OCI-LY3 (cell line): ENCODE data around the gene SBNO2.

ENCODE experiments used
- H2AFZ ChIP-seq: fragments of 200-600, 300-600 bp; shearing (Covaris generic); 2 replicates; pipeline ENCODE4 v1.6.0; 2014; ENCODE audit warnings: antibody characterized with exemption, low read depth, low read length
- H3K27ac ChIP-seq: fragments of 200-600, 300-600 bp; sonication (generic); 2 replicates; pipeline ENCODE4 v1.5.1; 2014; ENCODE audit warnings: mild to moderate bottlenecking, low read length, moderate library complexity, mixed read lengths
- H3K27me3 ChIP-seq: fragments of 200-600, 300-600 bp; sonication (generic); 2 replicates; pipeline ENCODE4 v1.6.1; 2014; ENCODE audit warnings: low read depth, low read length, mixed read lengths
- H3K36me3 ChIP-seq: fragments of 200-600, 300-600 bp; sonication (generic); replicated peaks from 2 replicates; pipeline ENCODE3; 2014; ENCODE audit warnings: low read depth, low read length, mixed read lengths
- H3K4me1 ChIP-seq: fragments of 300-600, 200-600 bp; sonication (generic); 2 replicates; pipeline ENCODE4 v1.6.1; 2014; ENCODE audit warnings: low read length, mixed read lengths
- H3K4me2 ChIP-seq: fragments of 200-600, 300-600 bp; sonication (generic); 2 replicates; pipeline ENCODE4 v1.6.1; 2014; ENCODE audit warnings: low read length, mixed read lengths
- H3K4me3 ChIP-seq: fragments of 300-600, 200-600 bp; sonication (generic); 2 replicates; pipeline ENCODE4 v1.5.1; 2014; ENCODE audit warnings: antibody characterized with exemption, mild to moderate bottlenecking, low read length, moderate library complexity
- H3K79me2 ChIP-seq: fragments of 300-600, 200-600 bp; shearing (Covaris generic); 2 replicates; pipeline ENCODE4 v1.6.1; 2014; ENCODE audit warnings: mild to moderate bottlenecking, low read length, mixed read lengths
- H3K9ac ChIP-seq: fragments of 300-600, 200-600 bp; shearing (Covaris generic); 2 replicates; pipeline ENCODE4 v1.6.0; 2014; ENCODE audit warnings: mild to moderate bottlenecking, low read length, moderate library complexity
- H3K9me3 ChIP-seq: fragments of 200-600, 300-600 bp; shearing (Covaris generic); 2 replicates; pipeline ENCODE4 v1.6.1; 2014; ENCODE audit warnings: low read length, mixed read lengths; ENCODE audit not compliant: insufficient read depth
- H4K20me1 ChIP-seq: fragments of 200-600, 300-600 bp; sonication (generic); 2 replicates; pipeline ENCODE4 v1.6.1; 2016; ENCODE audit warnings: low read length, mixed read lengths; ENCODE audit not compliant: insufficient read depth
- CTCF ChIP-seq: fragments of 200-600, 300-600 bp; sonication (generic); IDR thresholded peaks from 2 replicates; pipeline ENCODE4 v1.5.1; 2014; ENCODE audit warnings: antibody characterized with exemption, low read length, low read depth
- EZH2phosphoT487 ChIP-seq: fragments of 200-600 bp; shearing (Covaris generic); IDR thresholded peaks from 2 replicates; pipeline ENCODE4 v1.6.1; 2018; ENCODE audit warnings: antibody characterized with exemption, mixed run types, low read depth

Gene SBNO2

GRCh38 chr19:1169921-1170885 is 3.9 kb downstream of the SBNO2 start:
- TF ChIP-seq CTCF (no peak), EZH2phosphoT487 (no peak)
- Histone ChIP-seq H3K4me1 (peaks cover 20% of the 10 kb centered on the region), H3K4me3 (no peak overlapping the region), H3K27ac (no peak overlapping the region), H4K20me1 (peaks cover 71% of the 10 kb centered on the region), H3K79me2 (peaks cover 84% of the 10 kb centered on the region), H3K36me3 (peaks cover 37% of the 10 kb centered on the region), H2AFZ (no peak overlapping the region), H3K4me2 (no peak overlapping the region), H3K27me3 (no peaks in the 10 kb centered on the region), H3K9me3 (no peaks in the 10 kb centered on the region), H3K9ac (no peak overlapping the region)

GRCh38 chr19:1169411-1169791 is 4.7 kb downstream of the SBNO2 start:
- Histone ChIP-seq H3K36me3 (peaks cover 37% of the 10 kb centered on the region), H3K27me3 (no peaks in the 10 kb centered on the region), H3K9me3 (no peaks in the 10 kb centered on the region), H3K4me3 (no peak overlapping the region), H4K20me1 (peaks cover 75% of the 10 kb centered on the region), H3K79me2 (peaks cover 84% of the 10 kb centered on the region), H3K9ac (no peak overlapping the region), H3K27ac (no peak overlapping the region), H3K4me2 (no peak overlapping the region), H3K4me1 (peaks cover 12% of the 10 kb centered on the region), H2AFZ (no peak overlapping the region)
- TF ChIP-seq CTCF (no peak), EZH2phosphoT487 (no peak)

GRCh38 chr19:1168572-1169410 is 5.3 kb downstream of the SBNO2 start:
- H3K4me1 ChIP-seq = peaks cover 10% of the 10 kb centered on the region; the same call in 1 of the 2 replicates
- no peak overlapping the region for H3K4me3 ChIP-seq
- no peak for TF ChIP-seq CTCF
- TF ChIP-seq EZH2phosphoT487 = no peak
- H2AFZ ChIP-seq = no peak overlapping the region
- no peaks in the 10 kb centered on the region for H3K27me3 ChIP-seq
- H3K9ac ChIP-seq = no peak overlapping the region
- H3K79me2 ChIP-seq = peaks cover 84% of the 10 kb centered on the region
- H3K27ac ChIP-seq = no peak overlapping the region
- peaks cover 79% of the 10 kb centered on the region for H4K20me1 ChIP-seq
- no peaks in the 10 kb centered on the region for H3K9me3 ChIP-seq
- H3K4me2 ChIP-seq = no peak overlapping the region
- peaks cover 37% of the 10 kb centered on the region for H3K36me3 ChIP-seq
